Keratinocyte (primary cell): ENCODE measurements around the gene PPIAL4G. TPM values are rescaled to one million over a fixed set of nuclear protein-coding genes. Genes with fewer than 3 reads are reported as not detected.
"Not testable (repeated sequence)": the region's sequence is repeated elsewhere in the genome, so short reads cannot be mapped to it uniquely, and the experiment has no call there.

Experiments
- DNase-seq: peaks from one replicate; pipeline ENCODE4 v3.0.0-alpha.2; 2011; ENCODE audit warnings: low read depth, missing footprints, low spot score
- FAIRE-seq: peaks from 2 replicates; lab custom pipeline; 2011; peaks lifted over from hg19 to GRCh38; lab: Jason Lieb, UNC
- H2AFZ ChIP-seq: 2 replicates; pipeline ENCODE4 v1.6.0; 2012; ENCODE audit warnings: low read length, control low read depth, inconsistent platforms; ENCODE audit not compliant: control insufficient read depth
- H3K27ac ChIP-seq: 2 replicates; pipeline ENCODE4 v1.5.1; 2011; ENCODE audit warnings: low read length; ENCODE audit not compliant: control insufficient read depth, insufficient read depth
- H3K27me3 ChIP-seq: 3 replicates; pipeline ENCODE4 v1.6.0; 2011; ENCODE audit warnings: low read length; ENCODE audit not compliant: control insufficient read depth, insufficient read depth; ENCODE audit errors: extremely low read depth
- H3K36me3 ChIP-seq, 2 experiments: 2 replicates in 1 of 2; 3 replicates in 1 of 2; pipeline ENCODE4 v1.5.1; 2011; ENCODE audit warnings: low read length in 2 of 2, mild to moderate bottlenecking in 1 of 2; ENCODE audit not compliant: control insufficient read depth in 2 of 2, insufficient read depth in 2 of 2; ENCODE audit errors: extremely low read depth in 1 of 2
- H3K4me1 ChIP-seq: 3 replicates; pipeline ENCODE4 v1.5.1; 2011; ENCODE audit warnings: low read length; ENCODE audit not compliant: control insufficient read depth, insufficient read depth; ENCODE audit errors: extremely low read depth
- H3K4me2 ChIP-seq: 3 replicates; pipeline ENCODE4 v1.6.0; 2011; ENCODE audit warnings: low read depth, low read length; ENCODE audit not compliant: control insufficient read depth, insufficient read depth; ENCODE audit errors: extremely low read depth
- H3K4me3 ChIP-seq, 3 experiments: fragments of 200-600 bp in 1 of 3; sonication (generic) in 1 of 3; 2 replicates in 2 of 3; 3 replicates in 1 of 3; pipeline ENCODE4 v1.5.1; 2011 to 2016; ENCODE audit warnings: low read length in 3 of 3, mild to moderate bottlenecking in 3 of 3, control low read depth in 2 of 3, inconsistent platforms in 1 of 3, low read depth in 1 of 3, mixed read lengths in 1 of 3, mixed run types in 1 of 3, moderate library complexity in 1 of 3; ENCODE audit not compliant: control insufficient read depth in 2 of 3, insufficient read depth in 2 of 3; ENCODE audit errors: extremely low read depth in 1 of 3
- H3K79me2 ChIP-seq: 2 replicates; pipeline ENCODE4 v1.6.0; 2012; ENCODE audit warnings: low read length; ENCODE audit not compliant: control insufficient read depth, insufficient read depth
- H3K9ac ChIP-seq: 3 replicates; pipeline ENCODE4 v1.6.0; 2011; ENCODE audit warnings: low read length; ENCODE audit not compliant: control insufficient read depth, insufficient read depth; ENCODE audit errors: extremely low read depth
- H3K9me1 ChIP-seq: 3 replicates; pipeline ENCODE4 v1.6.0; 2011; ENCODE audit warnings: low read length; ENCODE audit not compliant: control insufficient read depth, insufficient read depth; ENCODE audit errors: extremely low read depth
- H3K9me3 ChIP-seq: 2 replicates; pipeline ENCODE4 v1.5.1; 2012; ENCODE audit warnings: low read depth, low read length; ENCODE audit not compliant: control insufficient read depth
- H4K20me1 ChIP-seq: 3 replicates; pipeline ENCODE4 v1.6.0; 2011; ENCODE audit warnings: low read length; ENCODE audit not compliant: control insufficient read depth, insufficient read depth; ENCODE audit errors: extremely low read depth
- dilution Hi-C: fragments of 300-500 bp; cut with MboI; formaldehyde crosslinking; loops from one replicate; pipeline ENCODE4 v1.7.0; 2020; ENCODE audit warnings: low sequenced_read_pairs; ENCODE audit not compliant: extremely low pct_ligation_motif_present
- polyA minus RNA-seq, 3 experiments: library from RNA; depleted of rRNA, polyadenylated mRNA; stranded (reverse); fragments of >200 nt; gene quantifications; 1 replicate in 1 of 3; 2 replicates in 1 of 3; 3 replicates in 1 of 3; pipeline ENCODE4 v1.2.3, GENCODE V29; 2011
- polyA plus RNA-seq, 5 experiments: library from polyadenylated mRNA; depleted of rRNA in 3 of 5; stranded (reverse) in 3 of 5; stranded (forward) in 1 of 5; unstranded in 1 of 5; fragments of >200 nt; gene quantifications; 1 replicate in 1 of 5; 2 replicates in 3 of 5; 3 replicates in 1 of 5; pipeline versions ENCODE4 v1.2.1 to v1.2.3, GENCODE V29; 2011 to 2012; ENCODE audit warnings: missing spikeins in 2 of 5, low read depth in 1 of 5, low replicate concordance in 1 of 5

PPIAL4G gene
- not detected in 3 replicates for polyA plus RNA-seq
- polyA plus RNA-seq (2011; ENCODE audit: low read depth) = not detected
- polyA plus RNA-seq (2011; cell fraction: cytosol; rRNA removed) = not detected in 2 replicates
- polyA plus RNA-seq (2011; cell fraction: nucleus; rRNA removed) = not detected in 2 replicates
- polyA plus RNA-seq (2012; ENCODE audit: low replicate concordance) = not detected in 2 replicates
- polyA minus RNA-seq = not detected in 3 replicates
- polyA minus RNA-seq (2011; cell fraction: cytosol; rRNA and poly(A)+ RNA removed) = not detected
- not detected in 2 replicates for polyA minus RNA-seq (2011; cell fraction: nucleus; rRNA and poly(A)+ RNA removed)

- H3K4me2 ChIP-seq, H4K20me1 ChIP-seq, H3K79me2 ChIP-seq, H3K9ac ChIP-seq, H3K9me1 ChIP-seq, FAIRE-seq, H3K9me3 ChIP-seq, dilution Hi-C loops, DNase-seq, H3K4me1 ChIP-seq, H3K4me3 ChIP-seq, H3K27ac ChIP-seq, H2AFZ ChIP-seq, H3K27me3 ChIP-seq, H3K36me3 ChIP-seq: not testable (repeated sequence)
Observed at GRCh38 chr1:148483029-148483428, at the start of gene PPIAL4G. Gene PPIAL4G, minus strand, starts transcription at chr1:148483302. Its CDS starts 50 bp downstream, at chr1:148483252.

GRCh38 chr1:148532158-148532557 lies 49.1 kb upstream of the PPIAL4G start:
- H3K9ac ChIP-seq, H3K4me1 ChIP-seq, H3K9me1 ChIP-seq, H2AFZ ChIP-seq, H3K4me2 ChIP-seq, H3K9me3 ChIP-seq, dilution Hi-C loops, FAIRE-seq, H3K79me2 ChIP-seq, H3K36me3 ChIP-seq, DNase-seq, H4K20me1 ChIP-seq, H3K27ac ChIP-seq, H3K27me3 ChIP-seq, H3K4me3 ChIP-seq: not testable (repeated sequence)

GRCh38 chr1:148529101-148529567 lies 46.0 kb upstream of the PPIAL4G start:
- H2AFZ ChIP-seq, H3K9ac ChIP-seq, H3K9me1 ChIP-seq, dilution Hi-C loops, H3K27me3 ChIP-seq, H4K20me1 ChIP-seq, H3K4me1 ChIP-seq, H3K27ac ChIP-seq, FAIRE-seq, H3K9me3 ChIP-seq, H3K4me3 ChIP-seq, H3K79me2 ChIP-seq, H3K36me3 ChIP-seq: not testable (repeated sequence)
- peak; percentile 40 for DNase-seq
- H3K4me2 ChIP-seq = peak overlapping the region; percentile 16

GRCh38 chr1:148528591-148528990 lies 45.5 kb upstream of the PPIAL4G start:
- H4K20me1 ChIP-seq, H3K9me3 ChIP-seq, H3K4me2 ChIP-seq, FAIRE-seq, H3K4me1 ChIP-seq, H3K27me3 ChIP-seq, H3K9ac ChIP-seq, dilution Hi-C loops, H3K36me3 ChIP-seq, H3K9me1 ChIP-seq, H2AFZ ChIP-seq, H3K4me3 ChIP-seq, DNase-seq, H3K79me2 ChIP-seq, H3K27ac ChIP-seq: not testable (repeated sequence)

GRCh38 chr1:148526587-148526986 lies 43.5 kb upstream of the PPIAL4G start:
- H3K27ac ChIP-seq, H4K20me1 ChIP-seq, H3K9me3 ChIP-seq, H2AFZ ChIP-seq, H3K27me3 ChIP-seq, dilution Hi-C loops, H3K4me2 ChIP-seq, DNase-seq, FAIRE-seq, H3K4me3 ChIP-seq, H3K4me1 ChIP-seq, H3K36me3 ChIP-seq, H3K9ac ChIP-seq, H3K9me1 ChIP-seq, H3K79me2 ChIP-seq: not testable (repeated sequence)
